ENCODE results near the gene DCC. TPM values are rescaled to one million over a fixed set of nuclear protein-coding genes. Genes with fewer than 3 reads are reported as not detected.

The DCC gene
- total RNA-seq, 3 donors from 2014 or later (not counting 1 experiment from before 2014, with no cell fraction given): not detected

GRCh38 chr18:52553441-52553840 lies 213.4 kb downstream of the DCC start:
- no peak overlapping the region for H3K27ac Mint-ChIP-seq
- H3K36me3 Mint-ChIP-seq: no peaks in the 10 kb centered on the region
- H3K4me3 Mint-ChIP-seq: no peak overlapping the region
- no peak for DNase-seq
- no peaks in the 10 kb centered on the region for H3K4me1 Mint-ChIP-seq
- no peak overlapping the region for H3K27ac ChIP-seq (ENCODE audit: low read length)
- no peak for TF ChIP-seq CTCF (IDR thresholded peaks at IDR 0.05)
- H3K4me1 ChIP-seq (ENCODE audit: control insufficient read depth, insufficient read depth, low read length): no peaks in the 10 kb centered on the region
- peaks cover 11 to 16% of the 10 kb centered on the region in 2 donors for H3K9me3 Mint-ChIP-seq
- no peaks in the 10 kb centered on the region for H3K9me3 ChIP-seq (ENCODE audit: control insufficient read depth, insufficient read depth, low read length)
- H3K27me3 ChIP-seq (ENCODE audit: control insufficient read depth, insufficient read depth, low read length): no peaks in the 10 kb centered on the region
- no peaks in the 10 kb centered on the region for H3K27me3 Mint-ChIP-seq (ENCODE audit: low read depth in 2 of 2)
- ATAC-seq: no peak
- intact Hi-C loops (cut with micrococcal nuclease): no loop called here
- no peaks in the 10 kb centered on the region for H3K36me3 ChIP-seq (ENCODE audit: control insufficient read depth, insufficient read depth, low read length)
- 63% methylated on average over 1 of the region's 1 CpG for whole genome bisulfite sequencing (ENCODE audit: insufficient coverage)
- no peak overlapping the region for H3K4me3 ChIP-seq (ENCODE audit: low read length)

- ATAC-seq (no peak), DNase-seq (no peak)
- Histone ChIP-seq H3K27me3 (ENCODE audit: control insufficient read depth, insufficient read depth, low read length) (no peaks in the 10 kb centered on the region), H3K27ac (ENCODE audit: low read length) (no peak overlapping the region), H3K4me1 (ENCODE audit: control insufficient read depth, insufficient read depth, low read length) (no peaks in the 10 kb centered on the region), H3K4me3 (ENCODE audit: low read length) (no peak overlapping the region), H3K9me3 (ENCODE audit: control insufficient read depth, insufficient read depth, low read length) (no peaks in the 10 kb centered on the region), H3K36me3 (ENCODE audit: control insufficient read depth, insufficient read depth, low read length) (no peaks in the 10 kb centered on the region)
- WGBS (ENCODE audit: insufficient coverage): 36% methylated on average over 1 of the region's 1 CpG
- TF ChIP-seq CTCF (IDR thresholded peaks at IDR 0.05): no peak
- Mint-ChIP-seq H3K4me3 (no peak overlapping the region), H3K27me3 (ENCODE audit: low read depth in 2 of 2) (no peaks in the 10 kb centered on the region), H3K27ac (no peak overlapping the region), H3K4me1 (no peaks in the 10 kb centered on the region), H3K36me3 (no peaks in the 10 kb centered on the region), H3K9me3 (peaks cover 11 to 15% of the 10 kb centered on the region in 2 donors)
- intact Hi-C loops (cut with micrococcal nuclease): no loop called here
Observed at GRCh38 chr18:52554180-52554579, 214.2 kb downstream of the DCC start.

- ATAC-seq (no peak), DNase-seq (no peak)
- Histone ChIP-seq H3K4me1 (ENCODE audit: control insufficient read depth, insufficient read depth, low read length) (no peaks in the 10 kb centered on the region), H3K27me3 (ENCODE audit: control insufficient read depth, insufficient read depth, low read length) (no peaks in the 10 kb centered on the region), H3K4me3 (ENCODE audit: low read length) (no peak overlapping the region), H3K9me3 (ENCODE audit: control insufficient read depth, insufficient read depth, low read length) (no peaks in the 10 kb centered on the region), H3K36me3 (ENCODE audit: control insufficient read depth, insufficient read depth, low read length) (no peaks in the 10 kb centered on the region), H3K27ac (ENCODE audit: low read length) (no peak overlapping the region)
- Mint-ChIP-seq H3K27ac (no peak overlapping the region), H3K36me3 (no peaks in the 10 kb centered on the region), H3K27me3 (ENCODE audit: low read depth in 2 of 2) (no peaks in the 10 kb centered on the region), H3K4me1 (no peaks in the 10 kb centered on the region), H3K4me3 (no peak overlapping the region), H3K9me3 (peaks cover 0 to 3% of the 10 kb centered on the region in 2 donors)
- TF ChIP-seq CTCF (IDR thresholded peaks at IDR 0.05): no peak
- intact Hi-C loops (cut with micrococcal nuclease): no loop called here
- WGBS (ENCODE audit: insufficient coverage): 59% methylated on average over 3 of the region's 4 CpGs
Observed at GRCh38 chr18:52567360-52567759, 227.4 kb downstream of the DCC start.

DNA sequence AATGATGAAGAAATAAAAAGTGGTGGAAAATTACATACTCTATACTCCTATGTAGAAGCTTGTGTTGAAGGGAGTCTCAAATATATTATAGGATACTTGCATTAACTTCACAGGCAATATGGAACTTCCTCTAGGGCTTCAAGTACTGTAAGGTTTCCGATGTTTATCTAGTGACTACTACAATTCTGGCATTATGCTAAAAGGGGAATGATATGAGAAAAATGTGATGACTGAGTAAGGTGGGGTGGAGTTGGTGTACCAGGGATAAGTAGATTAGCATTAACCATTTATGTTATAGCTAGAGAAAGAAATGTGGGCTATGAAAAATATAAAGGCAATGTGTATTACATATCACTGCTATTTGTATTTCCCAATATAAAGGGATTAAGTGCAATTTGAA lies 229.5 kb downstream of the DCC start:
- Mint-ChIP-seq H3K36me3 (no peaks in the 10 kb centered on the region), H3K27ac (no peak overlapping the region), H3K9me3 (peaks cover 0 to 4% of the 10 kb centered on the region in 2 donors), H3K4me1 (no peaks in the 10 kb centered on the region), H3K27me3 (ENCODE audit: low read depth in 2 of 2) (no peaks in the 10 kb centered on the region), H3K4me3 (no peak overlapping the region)
- Histone ChIP-seq H3K27ac (ENCODE audit: low read length) (no peak overlapping the region), H3K4me3 (ENCODE audit: low read length) (no peak overlapping the region), H3K9me3 (ENCODE audit: control insufficient read depth, insufficient read depth, low read length) (no peaks in the 10 kb centered on the region), H3K27me3 (ENCODE audit: control insufficient read depth, insufficient read depth, low read length) (no peaks in the 10 kb centered on the region), H3K4me1 (ENCODE audit: control insufficient read depth, insufficient read depth, low read length) (no peaks in the 10 kb centered on the region), H3K36me3 (ENCODE audit: control insufficient read depth, insufficient read depth, low read length) (no peaks in the 10 kb centered on the region)
- no peak for TF ChIP-seq CTCF (IDR thresholded peaks at IDR 0.05)
- WGBS (ENCODE audit: insufficient coverage): 80% methylated on average over 1 of the region's 1 CpG
- intact Hi-C loops (cut with micrococcal nuclease): no loop called here
- DNase-seq: no peak
- no peak for ATAC-seq
